WTC11 (cell line): ENCODE data around the gene FHIT.

Experiments
- CTCF ChIP-seq: fragments of 200-600 bp; IDR thresholded peaks from 2 replicates; pipeline ENCODE4 v1.8.0; 2022; ENCODE audit warnings: antibody characterized with exemption
- E2F4 ChIP-seq: sonication (generic); formaldehyde crosslinking; IDR thresholded peaks from 2 replicates; pipeline ENCODE4 v1.8.1; 2022; ENCODE audit warnings: low read depth, mild to moderate bottlenecking, moderate library complexity, missing genetic modification reagents, borderline replicate concordance
- ERG ChIP-seq: fragments of 250-450 bp; sonication (Bioruptor Pico); IDR thresholded peaks from 2 replicates; pipeline ENCODE4 v1.8.0; 2021; ENCODE audit warnings: mild to moderate bottlenecking
- SP1 ChIP-seq: sonication (generic); formaldehyde crosslinking; conservative IDR thresholded peaks from 2 replicates; pipeline ENCODE4 v1.8.1; 2022; ENCODE audit warnings: missing genetic modification reagents
- USF1 ChIP-seq: sonication (generic); formaldehyde crosslinking; IDR thresholded peaks from 2 replicates; pipeline ENCODE4 v1.8.0; 2022; ENCODE audit warnings: mild to moderate bottlenecking, missing genetic modification reagents

GRCh38 chr3:61239871-61240270 is 11.4 kb downstream of the FHIT start:
- TF ChIP-seq CTCF (no peak), USF1 (no peak), SP1 (CRISPR knock-in tag) (no peak), ERG (CRISPR knock-in tag) (no peak), E2F4 (CRISPR knock-in tag) (no peak)
